Naive B cell (primary cell): Measurements from ENCODE around the gene SLC6A20. TPM values are rescaled to one million over a fixed set of nuclear protein-coding genes. Genes with fewer than 3 reads are reported as not detected.

Experiments
- ATAC-seq, 2 donors: fragments of 150-1000 bp; cut with Tn5 transposase; 2 replicates each; pipeline ENCODE4 v1.10.0; 2021; ENCODE audit warnings: low read depth in 2 of 2, mild to moderate bottlenecking in 2 of 2, moderate library complexity in 2 of 2
- DNase-seq: peaks from one replicate; pipeline ENCODE4 v3.0.0; 2022
- H3K27ac Mint-ChIP-seq, 6 donors: one replicate each; pipeline ENCODE4 v1.8.0; 2020 to 2022; ENCODE audit warnings: mild to moderate bottlenecking in 6 of 6, mixed read lengths in 6 of 6, moderate library complexity in 5 of 6, inconsistent platforms in 2 of 6
- H3K27me3 Mint-ChIP-seq, 3 donors: one replicate each; pipeline ENCODE4 v1.8.0; 2021 to 2022; ENCODE audit warnings: mixed read lengths in 3 of 3, mild to moderate bottlenecking in 1 of 3
- H3K36me3 Mint-ChIP-seq, 2 donors: one replicate each; pipeline ENCODE4 v1.8.0; 2020 to 2022; ENCODE audit warnings: mixed read lengths in 2 of 2, inconsistent platforms in 1 of 2, mild to moderate bottlenecking in 1 of 2
- H3K4me1 Mint-ChIP-seq, 3 donors: one replicate each; pipeline ENCODE4 v1.8.0; 2020 to 2022; ENCODE audit warnings: mixed read lengths in 3 of 3, inconsistent platforms in 1 of 3, mild to moderate bottlenecking in 1 of 3, moderate library complexity in 1 of 3
- H3K4me3 Mint-ChIP-seq, 8 donors: one replicate each; pipeline ENCODE4 v1.8.0; 2020 to 2022; ENCODE audit warnings: mild to moderate bottlenecking in 8 of 8, mixed read lengths in 8 of 8, moderate library complexity in 8 of 8, inconsistent platforms in 2 of 8
- H3K9me3 Mint-ChIP-seq, 7 donors: one replicate each; pipeline ENCODE4 v1.8.0; 2020 to 2022; ENCODE audit warnings: mixed read lengths in 7 of 7, mild to moderate bottlenecking in 5 of 7, inconsistent platforms in 2 of 7, moderate library complexity in 1 of 7
- polyA plus RNA-seq, 6 donors: library from polyadenylated mRNA; unstranded; fragments of 300-500 nt; fragmentation: Illumina TruSeq; gene quantifications; one replicate each; pipeline ENCODE4 v1.2.3, GENCODE V29; 2021; ENCODE audit warnings: low read depth in 6 of 6

Gene SLC6A20
- polyA plus RNA-seq, 6 donors from 2014 or later = 0.93 TPM; not detected in 5

GRCh38 chr3:45795509-45795881 lies 841 bp downstream of the SLC6A20 start:
- Mint-ChIP-seq H3K27me3 (peaks cover 27 to 51% (median 41%) of the 10 kb centered on the region in 3 donors), H3K27ac (peak overlapping the region in 5 of 6 donors; percentile 34 to 95 (median 54))

DNA sequence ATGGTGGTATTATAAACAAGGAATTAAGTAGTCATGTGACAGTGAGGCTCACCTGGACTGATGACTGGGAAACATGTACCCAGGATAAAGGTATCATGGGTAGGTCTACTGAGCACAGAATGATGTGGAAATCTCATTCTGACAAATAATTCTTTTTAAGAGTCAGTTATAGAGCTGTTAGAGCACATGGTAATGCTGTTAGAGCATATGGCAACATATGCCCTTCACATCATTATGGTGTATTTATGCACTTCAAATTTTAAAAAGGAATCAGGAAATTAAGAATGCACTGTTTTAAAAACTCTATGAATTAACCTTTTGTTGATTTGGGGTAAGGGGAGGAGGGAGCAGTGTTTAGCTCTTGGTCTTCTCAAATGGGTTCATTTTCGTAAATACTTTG lies 1.7 kb downstream of the SLC6A20 start:
- Mint-ChIP-seq H3K9me3 (peaks cover 2 to 12% (median 7%) of the 10 kb centered on the region in 7 donors), H3K36me3 (peaks cover 3 to 13% of the 10 kb centered on the region in 2 donors), H3K4me3 (peak overlapping the region in 1 of 8 donors; percentile 22), H3K27ac (no peak overlapping the region), H3K4me1 (peaks cover 25 to 34% (median 33%) of the 10 kb centered on the region in 3 donors), H3K27me3 (peaks cover 27 to 44% (median 39%) of the 10 kb centered on the region in 3 donors)
- ATAC-seq = no peak
- no peak for DNase-seq

More at GRCh38 chr3:45795509-45795881, 841 bp downstream of the SLC6A20 start:
- peaks cover 0 to 5% (median 1%) of the 10 kb centered on the region in 7 donors for H3K9me3 Mint-ChIP-seq
- peak overlapping the region; percentile 74 to 90 (median 83) for H3K4me3 Mint-ChIP-seq
- ATAC-seq = no peak
- no peak for DNase-seq
- H3K4me1 Mint-ChIP-seq = peaks cover 24 to 34% (median 33%) of the 10 kb centered on the region in 3 donors
- peaks cover 0 to 5% of the 10 kb centered on the region in 2 donors for H3K36me3 Mint-ChIP-seq

DNA sequence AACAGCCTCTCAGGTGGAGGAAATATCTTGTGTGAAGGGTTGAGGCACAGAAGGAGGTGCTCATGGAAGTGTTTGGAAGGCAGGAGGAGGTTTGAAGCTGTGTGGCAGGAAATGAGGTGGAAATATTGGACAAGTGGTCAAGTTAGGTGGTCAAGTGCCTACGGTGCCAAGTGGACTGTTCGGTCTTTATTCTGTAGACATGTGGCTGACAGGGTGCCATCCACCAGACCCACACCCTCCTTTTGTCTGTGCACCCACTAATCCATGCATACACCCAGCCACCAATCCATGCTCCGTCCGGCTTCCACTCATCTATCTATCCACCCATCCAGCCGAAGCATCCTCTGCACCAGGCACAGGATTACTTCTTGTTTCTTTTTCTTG lies 2.2 kb downstream of the SLC6A20 start:
- Mint-ChIP-seq H3K4me3 (peak overlapping the region in 3 of 8 donors; percentile 9 to 32 (median 13)), H3K36me3 (peaks cover 5 to 13% of the 10 kb centered on the region in 2 donors), H3K9me3 (peaks cover 2 to 17% (median 10%) of the 10 kb centered on the region in 7 donors), H3K4me1 (peaks cover 25 to 34% (median 33%) of the 10 kb centered on the region in 3 donors), H3K27me3 (peaks cover 22 to 39% (median 34%) of the 10 kb centered on the region in 3 donors), H3K27ac (peak overlapping the region in 1 of 6 donors; percentile 1)
- ATAC-seq = no peak
- no peak for DNase-seq

GRCh38 chr3:45793482-45794176 lies 2.7 kb downstream of the SLC6A20 start:
- peak overlapping the region in 1 of 6 donors; percentile 1 for H3K27ac Mint-ChIP-seq
- H3K36me3 Mint-ChIP-seq = peaks cover 5 to 13% of the 10 kb centered on the region in 2 donors
- peaks cover 17 to 33% (median 29%) of the 10 kb centered on the region in 3 donors for H3K27me3 Mint-ChIP-seq
- peaks cover 25 to 34% (median 33%) of the 10 kb centered on the region in 3 donors for H3K4me1 Mint-ChIP-seq
- no peak for ATAC-seq
- no peak for DNase-seq
- H3K4me3 Mint-ChIP-seq = peak overlapping the region in 3 of 8 donors; percentile 9 to 32 (median 13)
- peaks cover 2 to 21% (median 14%) of the 10 kb centered on the region in 7 donors for H3K9me3 Mint-ChIP-seq

GRCh38 chr3:45792516-45793172 lies 3.7 kb downstream of the SLC6A20 start:
- Mint-ChIP-seq H3K27me3 (peaks cover 17 to 23% (median 21%) of the 10 kb centered on the region in 3 donors), H3K36me3 (peaks cover 5 to 13% of the 10 kb centered on the region in 2 donors), H3K4me1 (peaks cover 25 to 34% (median 33%) of the 10 kb centered on the region in 3 donors), H3K27ac (no peak overlapping the region), H3K4me3 (peak overlapping the region in 1 of 8 donors; percentile 31), H3K9me3 (peaks cover 2 to 22% (median 14%) of the 10 kb centered on the region in 7 donors)
- ATAC-seq = no peak
- no peak for DNase-seq

DNA sequence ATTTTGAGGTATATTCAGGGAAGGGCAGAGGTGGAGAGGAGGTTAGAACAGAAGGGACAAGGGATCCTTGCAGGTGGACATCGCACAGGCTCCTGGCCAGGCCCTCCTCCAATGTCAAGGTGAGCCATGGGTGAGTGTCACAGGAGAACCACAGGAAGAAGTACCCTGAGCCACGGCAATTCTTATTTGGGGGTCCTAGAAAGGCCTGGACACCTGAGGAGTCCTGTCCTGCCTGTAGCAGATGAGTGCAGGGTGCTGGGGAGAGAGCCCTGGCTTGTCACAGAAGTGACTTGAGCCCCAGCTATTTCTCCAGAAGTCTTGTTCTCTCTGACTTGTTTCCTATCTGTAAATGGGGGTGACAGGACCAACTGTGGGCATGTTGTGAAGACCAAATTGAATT lies 4.3 kb downstream of the SLC6A20 start:
- peaks cover 5 to 13% of the 10 kb centered on the region in 2 donors for H3K36me3 Mint-ChIP-seq
- peaks cover 25 to 33% (median 29%) of the 10 kb centered on the region in 3 donors for H3K4me1 Mint-ChIP-seq
- peaks cover 12 to 21% (median 17%) of the 10 kb centered on the region in 3 donors for H3K27me3 Mint-ChIP-seq
- peaks cover 2 to 22% (median 14%) of the 10 kb centered on the region in 7 donors for H3K9me3 Mint-ChIP-seq
- H3K4me3 Mint-ChIP-seq = peak overlapping the region in 5 of 8 donors; percentile 29 to 73 (median 46)
- ATAC-seq (no peak), DNase-seq (no peak)
- H3K27ac Mint-ChIP-seq = peak overlapping the region in 2 of 6 donors; percentile 10 to 43

GRCh38 chr3:45790596-45790995 lies 5.7 kb downstream of the SLC6A20 start:
- Mint-ChIP-seq H3K4me1 (peaks cover 16 to 22% (median 18%) of the 10 kb centered on the region in 3 donors), H3K4me3 (no peak overlapping the region), H3K27me3 (peaks cover 4 to 14% (median 7%) of the 10 kb centered on the region in 3 donors), H3K27ac (peak overlapping the region in 1 of 6 donors; percentile 40), H3K36me3 (peaks cover 5 to 13% of the 10 kb centered on the region in 2 donors), H3K9me3 (peaks cover 2 to 22% (median 14%) of the 10 kb centered on the region in 7 donors)
- ATAC-seq = no peak
- DNase-seq = no peak

- no peak for DNase-seq
- H3K27ac Mint-ChIP-seq = peak overlapping the region in 1 of 6 donors; percentile 1
Observed at GRCh38 chr3:45789235-45789812, 7.0 kb downstream of the SLC6A20 start.

GRCh38 chr3:45787551-45787950 lies 8.8 kb downstream of the SLC6A20 start:
- no peak for ATAC-seq
- Mint-ChIP-seq H3K27ac (peak overlapping the region in 1 of 6 donors; percentile 41), H3K36me3 (peaks cover 5 to 13% of the 10 kb centered on the region in 2 donors), H3K4me1 (peaks cover 13 to 15% (median 13%) of the 10 kb centered on the region in 3 donors), H3K9me3 (peaks cover 6 to 34% (median 22%) of the 10 kb centered on the region in 7 donors), H3K4me3 (no peak overlapping the region), H3K27me3 (peaks cover 0 to 8% (median 0%) of the 10 kb centered on the region in 3 donors)
- DNase-seq = no peak

More at GRCh38 chr3:45789235-45789812, 7.0 kb downstream of the SLC6A20 start:
- H3K36me3 Mint-ChIP-seq = peaks cover 5 to 13% of the 10 kb centered on the region in 2 donors
- H3K4me3 Mint-ChIP-seq = no peak overlapping the region
- peaks cover 0 to 8% (median 0%) of the 10 kb centered on the region in 3 donors for H3K27me3 Mint-ChIP-seq
- H3K9me3 Mint-ChIP-seq = peaks cover 5 to 30% (median 21%) of the 10 kb centered on the region in 7 donors
- no peak for ATAC-seq
- peaks cover 13 to 19% (median 13%) of the 10 kb centered on the region in 3 donors for H3K4me1 Mint-ChIP-seq

GRCh38 chr3:45786801-45787495 lies 9.4 kb downstream of the SLC6A20 start:
- H3K9me3 Mint-ChIP-seq = peaks cover 6 to 34% (median 22%) of the 10 kb centered on the region in 7 donors
- H3K4me1 Mint-ChIP-seq = peaks cover 8 to 12% (median 11%) of the 10 kb centered on the region in 3 donors
- no peak overlapping the region for H3K27ac Mint-ChIP-seq
- peaks cover 5 to 13% of the 10 kb centered on the region in 2 donors for H3K36me3 Mint-ChIP-seq
- ATAC-seq (no peak), DNase-seq (no peak)
- H3K27me3 Mint-ChIP-seq = peaks cover 0 to 8% (median 0%) of the 10 kb centered on the region in 3 donors
- H3K4me3 Mint-ChIP-seq = no peak overlapping the region

- H3K4me1 Mint-ChIP-seq = peaks cover 0 to 3% (median 0%) of the 10 kb centered on the region in 3 donors
- H3K4me3 Mint-ChIP-seq = no peak overlapping the region
- no peak overlapping the region for H3K27ac Mint-ChIP-seq
- no peak for DNase-seq
- H3K9me3 Mint-ChIP-seq = peaks cover 4 to 34% (median 22%) of the 10 kb centered on the region in 7 donors
- H3K36me3 Mint-ChIP-seq = peaks cover 5 to 10% of the 10 kb centered on the region in 2 donors
- ATAC-seq = no peak
- H3K27me3 Mint-ChIP-seq = peaks cover 0 to 8% (median 0%) of the 10 kb centered on the region in 3 donors
Observed at GRCh38 chr3:45785605-45786150, 10.7 kb downstream of the SLC6A20 start.

DNA sequence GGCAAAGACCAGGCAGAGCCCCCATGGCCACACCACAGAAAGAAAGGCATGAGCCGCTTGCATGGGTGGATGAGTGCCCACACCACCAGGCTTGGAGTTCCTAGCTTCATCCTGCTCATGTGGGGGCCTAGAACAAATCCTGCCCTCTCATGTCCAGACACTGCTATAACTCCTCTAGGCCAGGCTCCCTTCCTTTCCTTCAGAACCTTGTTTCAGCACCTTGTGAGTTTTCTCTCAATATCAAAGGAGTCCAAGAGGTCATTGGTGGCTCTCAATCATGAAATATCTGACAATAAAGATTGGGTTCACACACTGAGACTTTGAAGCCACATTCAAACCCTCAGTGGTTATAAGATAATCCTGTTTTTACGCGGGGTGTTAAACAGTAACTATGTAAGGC lies 12.7 kb downstream of the SLC6A20 start:
- Mint-ChIP-seq H3K27me3 (peaks cover 0 to 8% (median 0%) of the 10 kb centered on the region in 3 donors), H3K36me3 (no peaks in the 10 kb centered on the region), H3K4me3 (no peak overlapping the region), H3K27ac (no peak overlapping the region), H3K4me1 (no peaks in the 10 kb centered on the region), H3K9me3 (peaks cover 0 to 14% (median 9%) of the 10 kb centered on the region in 7 donors)
- DNase-seq = no peak
- no peak for ATAC-seq
